Measurements from ENCODE around the gene NUMBL. TPM values are rescaled to one million over a fixed set of nuclear protein-coding genes. Genes with fewer than 3 reads are reported as not detected.

The NUMBL gene
- total RNA-seq, 1 experiment from 2014 or later = 57.7 TPM

- CTCF ChIA-PET = no interaction called here
Observed at GRCh38 chr19:40622773-40623075, 67.7 kb downstream of the NUMBL start.

DNA sequence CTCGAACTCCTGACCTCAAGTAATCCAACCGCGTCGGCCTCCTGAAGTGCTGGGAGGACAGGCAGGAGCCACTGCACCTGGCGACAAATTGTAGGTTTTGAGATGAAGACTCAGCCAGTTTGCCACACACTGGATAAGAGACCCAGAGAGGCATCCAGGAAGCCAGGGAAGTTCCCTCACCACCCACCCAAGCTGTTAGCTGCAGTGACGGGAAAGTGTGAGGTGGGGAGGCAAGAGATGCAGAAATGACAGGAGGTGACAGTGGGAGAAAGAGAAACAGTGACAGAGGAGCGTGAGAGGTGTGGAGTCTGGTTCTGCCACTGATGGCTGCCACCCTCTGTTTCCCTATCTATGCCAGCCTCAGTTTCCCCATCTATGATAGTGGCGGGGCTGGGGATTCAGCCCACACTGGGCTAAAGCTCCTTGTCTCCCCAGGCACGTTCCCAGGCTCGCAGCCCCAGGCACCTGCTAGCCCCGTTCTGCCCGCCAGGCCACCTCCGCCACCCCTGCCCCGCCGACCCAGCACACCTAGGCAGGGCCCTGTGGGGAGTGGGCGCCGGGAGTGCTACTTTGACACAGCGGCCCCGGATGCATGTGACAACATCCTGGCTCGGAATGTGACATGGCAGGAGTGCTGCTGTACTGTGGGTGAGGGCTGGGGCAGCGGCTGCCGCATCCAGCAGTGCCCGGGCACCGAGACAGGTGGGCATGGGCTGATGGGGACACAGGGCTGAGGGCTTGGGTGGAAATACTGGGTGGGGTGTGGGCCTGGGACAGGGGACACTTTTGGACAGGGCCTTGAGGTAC is 68.3 kb downstream of the NUMBL start:
- H3K27me3 ChIP-seq (ENCODE audit: insufficient read depth, low read depth) = no peaks in the 10 kb centered on the region
- H3K4me1 ChIP-seq (replicated peaks; ENCODE audit: insufficient read depth) = no peaks in the 10 kb centered on the region
- H3K4me2 ChIP-seq = no peak overlapping the region
- ChIA-PET POLR2A (ENCODE audit: unreplicated experiment) (no interaction called here), CTCF (no interaction called here)
- no peaks in the 10 kb centered on the region; the same call in 1 of the 2 replicates for H4K20me1 ChIP-seq (ENCODE audit: insufficient read depth)
- no peak for DNase-seq
- H3K9me2 ChIP-seq (ENCODE audit: insufficient read depth) = no peaks in the 10 kb centered on the region
- BruUV-seq (replicated peaks) = no TSS peak
- no peak overlapping the region for H3K4me3 ChIP-seq
- H3K36me3 ChIP-seq (ENCODE audit: low read depth) = peaks cover 6% of the 10 kb centered on the region; the same call in 1 of the 2 replicates
- no peak for TF ChIP-seq CTCF (conservative IDR thresholded peaks at IDR 0.05)
- no peak for TF ChIP-seq EZH2 (IDR thresholded peaks at IDR 0.05; ENCODE audit: low read depth)
- H3F3A ChIP-seq (ENCODE audit: insufficient read depth, low read depth) = peaks cover 21% of the 10 kb centered on the region; the same call in 1 of the 2 replicates
- H3K79me2 ChIP-seq (ENCODE audit: low read depth) = no peaks in the 10 kb centered on the region
- intact Hi-C loops (cut with micrococcal nuclease; ENCODE audit: unreplicated experiment) = no loop called here
- no peak overlapping the region for H3K27ac ChIP-seq
- no peak overlapping the region for H2AFZ ChIP-seq
- no peaks in the 10 kb centered on the region for H3K9me3 ChIP-seq (ENCODE audit: insufficient read depth, low read depth)

More at GRCh38 chr19:40622773-40623075, 67.7 kb downstream of the NUMBL start:
- no peaks in the 10 kb centered on the region for H3K79me2 ChIP-seq (ENCODE audit: low read depth)
- H3K4me2 ChIP-seq = no peak overlapping the region
- no peaks in the 10 kb centered on the region for H3K27me3 ChIP-seq (ENCODE audit: insufficient read depth, low read depth)
- POLR2A ChIA-PET (ENCODE audit: unreplicated experiment) = no interaction called here
- H3K9me3 ChIP-seq (ENCODE audit: insufficient read depth, low read depth) = no peaks in the 10 kb centered on the region
- H3F3A ChIP-seq (ENCODE audit: insufficient read depth, low read depth) = peaks cover 20% of the 10 kb centered on the region; the same call in 1 of the 2 replicates
- no peak overlapping the region for H2AFZ ChIP-seq
- intact Hi-C loops (cut with micrococcal nuclease; ENCODE audit: unreplicated experiment) = no loop called here
- H3K27ac ChIP-seq = no peak overlapping the region
- no TSS peak for BruUV-seq (replicated peaks)
- no peaks in the 10 kb centered on the region; the same call in 1 of the 2 replicates for H4K20me1 ChIP-seq (ENCODE audit: insufficient read depth)
- H3K36me3 ChIP-seq (ENCODE audit: low read depth) = peaks cover 6% of the 10 kb centered on the region; the same call in 1 of the 2 replicates
- no peak for DNase-seq
- H3K9me2 ChIP-seq (ENCODE audit: insufficient read depth) = no peaks in the 10 kb centered on the region
- H3K4me3 ChIP-seq = no peak overlapping the region
- H3K4me1 ChIP-seq (replicated peaks; ENCODE audit: insufficient read depth) = no peaks in the 10 kb centered on the region
- TF ChIP-seq CTCF (conservative IDR thresholded peaks at IDR 0.05) (no peak), EZH2 (IDR thresholded peaks at IDR 0.05; ENCODE audit: low read depth) (no peak)

DNA sequence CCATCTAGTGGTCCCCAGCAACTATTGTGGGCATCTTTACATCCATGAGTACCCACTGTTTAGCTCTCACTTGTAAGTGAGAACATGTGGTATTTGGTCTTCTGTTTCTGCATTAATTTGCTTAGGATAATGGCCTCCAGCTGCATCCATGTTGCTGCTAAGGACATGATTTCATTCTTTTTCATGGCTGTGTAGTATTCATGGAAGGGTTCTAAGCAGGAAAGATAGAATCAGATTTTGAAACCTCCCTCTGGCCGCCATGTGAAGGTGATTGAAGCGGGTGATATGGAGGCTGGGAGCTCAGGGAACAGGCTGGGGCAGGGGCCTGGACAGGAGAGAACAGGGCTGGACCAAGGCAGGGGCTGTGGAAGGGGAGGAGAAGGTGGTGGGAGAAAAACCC is 69.2 kb downstream of the NUMBL start:
- POLR2A ChIA-PET (ENCODE audit: unreplicated experiment) = no interaction called here
- H3K9me2 ChIP-seq (ENCODE audit: insufficient read depth) = no peaks in the 10 kb centered on the region
- H2AFZ ChIP-seq = no peak overlapping the region
- 0 out of 2 replicates have a peak, but pooled peaks cover 2% of the 10 kb centered on the region for H3K4me1 ChIP-seq (replicated peaks; ENCODE audit: insufficient read depth)
- no peak overlapping the region for H3K4me2 ChIP-seq
- H3K27ac ChIP-seq = no peak overlapping the region
- no peak for TF ChIP-seq CTCF (conservative IDR thresholded peaks at IDR 0.05)
- no peak for TF ChIP-seq EZH2 (IDR thresholded peaks at IDR 0.05; ENCODE audit: low read depth)
- DNase-seq = no peak
- H3K27me3 ChIP-seq (ENCODE audit: insufficient read depth, low read depth) = no peaks in the 10 kb centered on the region
- H3K36me3 ChIP-seq (ENCODE audit: low read depth) = peaks cover 9% of the 10 kb centered on the region
- BruUV-seq (replicated peaks) = no TSS peak
- peaks cover 21% of the 10 kb centered on the region; the same call in 1 of the 2 replicates for H3F3A ChIP-seq (ENCODE audit: insufficient read depth, low read depth)
- CTCF ChIA-PET = interaction anchor here (0.6 to 0.7 kb wide), 2 partner anchors 98 to 1110 kb away, joined by 3 to 4 read pairs; no protein-coding TSS in a partner anchor
- intact Hi-C loops (cut with micrococcal nuclease; ENCODE audit: unreplicated experiment) = no loop called here
- no peaks in the 10 kb centered on the region; the same call in 1 of the 2 replicates for H4K20me1 ChIP-seq (ENCODE audit: insufficient read depth)
- H3K79me2 ChIP-seq (ENCODE audit: low read depth) = no peaks in the 10 kb centered on the region
- H3K9me3 ChIP-seq (ENCODE audit: insufficient read depth, low read depth) = no peaks in the 10 kb centered on the region
- H3K4me3 ChIP-seq = no peak overlapping the region

All from PC-9 (cell line).